ENCODE results near the gene PHKA1. TPM values are rescaled to one million over a fixed set of nuclear protein-coding genes. Genes with fewer than 3 reads are reported as not detected.

PHKA1 gene
- total RNA-seq, 3 donors from 2014 or later (not counting 1 experiment from before 2014, with no cell fraction given) = 0.13 to 0.24 (median 0.16) TPM

DNA sequence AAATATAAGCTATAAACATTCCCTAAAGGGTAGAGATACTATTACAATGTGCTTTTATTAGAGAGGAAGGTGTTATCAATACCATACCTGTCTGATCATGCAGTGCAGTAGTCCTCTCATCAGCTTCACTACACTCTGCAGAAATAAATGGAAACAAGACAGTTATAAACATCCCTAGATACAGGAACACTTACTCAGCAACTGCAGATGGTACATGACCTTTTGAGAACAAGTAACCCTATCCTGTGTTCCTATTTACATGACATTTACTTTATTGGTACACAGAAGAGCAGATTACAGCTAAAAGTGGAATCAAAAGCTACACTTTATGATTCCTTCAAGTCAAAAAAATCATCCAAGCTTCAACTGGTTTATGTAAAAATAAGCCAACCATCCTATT is 9.0 kb downstream of the PHKA1 start:
- H3K27ac ChIP-seq (ENCODE audit: low read length) = no peak overlapping the region
- intact Hi-C loops (cut with micrococcal nuclease) = no loop called here
- no peaks in the 10 kb centered on the region for H3K4me1 ChIP-seq (ENCODE audit: control insufficient read depth, insufficient read depth, low read length)
- Mint-ChIP-seq H3K9me3 (no peaks in the 10 kb centered on the region), H3K36me3 (no peaks in the 10 kb centered on the region), H3K4me1 (no peaks in the 10 kb centered on the region), H3K27me3 (ENCODE audit: low read depth in 2 of 2) (no peaks in the 10 kb centered on the region), H3K27ac (no peak overlapping the region), H3K4me3 (no peak overlapping the region)
- no peaks in the 10 kb centered on the region for H3K36me3 ChIP-seq (ENCODE audit: control insufficient read depth, insufficient read depth, low read length)
- DNase-seq (no peak), ATAC-seq (no peak)
- H3K27me3 ChIP-seq (ENCODE audit: control insufficient read depth, insufficient read depth, low read length) = no peaks in the 10 kb centered on the region
- no peaks in the 10 kb centered on the region for H3K9me3 ChIP-seq (ENCODE audit: control insufficient read depth, insufficient read depth, low read length)
- TF ChIP-seq, protein P1, sequence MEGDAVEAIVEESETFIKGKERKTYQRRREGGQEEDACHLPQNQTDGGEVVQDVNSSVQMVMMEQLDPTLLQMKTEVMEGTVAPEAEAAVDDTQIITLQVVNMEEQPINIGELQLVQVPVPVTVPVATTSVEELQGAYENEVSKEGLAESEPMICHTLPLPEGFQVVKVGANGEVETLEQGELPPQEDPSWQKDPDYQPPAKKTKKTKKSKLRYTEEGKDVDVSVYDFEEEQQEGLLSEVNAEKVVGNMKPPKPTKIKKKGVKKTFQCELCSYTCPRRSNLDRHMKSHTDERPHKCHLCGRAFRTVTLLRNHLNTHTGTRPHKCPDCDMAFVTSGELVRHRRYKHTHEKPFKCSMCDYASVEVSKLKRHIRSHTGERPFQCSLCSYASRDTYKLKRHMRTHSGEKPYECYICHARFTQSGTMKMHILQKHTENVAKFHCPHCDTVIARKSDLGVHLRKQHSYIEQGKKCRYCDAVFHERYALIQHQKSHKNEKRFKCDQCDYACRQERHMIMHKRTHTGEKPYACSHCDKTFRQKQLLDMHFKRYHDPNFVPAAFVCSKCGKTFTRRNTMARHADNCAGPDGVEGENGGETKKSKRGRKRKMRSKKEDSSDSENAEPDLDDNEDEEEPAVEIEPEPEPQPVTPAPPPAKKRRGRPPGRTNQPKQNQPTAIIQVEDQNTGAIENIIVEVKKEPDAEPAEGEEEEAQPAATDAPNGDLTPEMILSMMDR (IDR thresholded peaks at IDR 0.05) = no peak
- no peak overlapping the region for H3K4me3 ChIP-seq (ENCODE audit: low read length)

- ATAC-seq = no peak
- H3K4me1 Mint-ChIP-seq = no peaks in the 10 kb centered on the region
- Histone ChIP-seq H3K36me3 (ENCODE audit: control insufficient read depth, insufficient read depth, low read length) (no peaks in the 10 kb centered on the region), H3K27ac (ENCODE audit: low read length) (no peak overlapping the region), H3K4me3 (ENCODE audit: low read length) (no peak overlapping the region), H3K27me3 (ENCODE audit: control insufficient read depth, insufficient read depth, low read length) (no peaks in the 10 kb centered on the region), H3K4me1 (ENCODE audit: control insufficient read depth, insufficient read depth, low read length) (no peaks in the 10 kb centered on the region), H3K9me3 (ENCODE audit: control insufficient read depth, insufficient read depth, low read length) (no peaks in the 10 kb centered on the region)
- no peak overlapping the region for H3K27ac Mint-ChIP-seq
- WGBS (ENCODE audit: insufficient coverage) = 82% methylated on average over 2 of the region's 2 CpGs
- H3K36me3 Mint-ChIP-seq = no peaks in the 10 kb centered on the region
- no peak for DNase-seq
- no peaks in the 10 kb centered on the region for H3K9me3 Mint-ChIP-seq
- peaks cover 0 to 10% of the 10 kb centered on the region in 2 donors for H3K27me3 Mint-ChIP-seq (ENCODE audit: low read depth in 2 of 2)
- intact Hi-C loops (cut with micrococcal nuclease) = no loop called here
- TF ChIP-seq, protein P1 (IDR thresholded peaks at IDR 0.05) = no peak
- no peak overlapping the region for H3K4me3 Mint-ChIP-seq
Measured at GRCh38 chrX:72694170-72694569, 19.9 kb downstream of the PHKA1 start.

GRCh38 chrX:72693477-72693876 is 20.6 kb downstream of the PHKA1 start:
- no peaks in the 10 kb centered on the region for H3K9me3 ChIP-seq (ENCODE audit: control insufficient read depth, insufficient read depth, low read length)

DNA sequence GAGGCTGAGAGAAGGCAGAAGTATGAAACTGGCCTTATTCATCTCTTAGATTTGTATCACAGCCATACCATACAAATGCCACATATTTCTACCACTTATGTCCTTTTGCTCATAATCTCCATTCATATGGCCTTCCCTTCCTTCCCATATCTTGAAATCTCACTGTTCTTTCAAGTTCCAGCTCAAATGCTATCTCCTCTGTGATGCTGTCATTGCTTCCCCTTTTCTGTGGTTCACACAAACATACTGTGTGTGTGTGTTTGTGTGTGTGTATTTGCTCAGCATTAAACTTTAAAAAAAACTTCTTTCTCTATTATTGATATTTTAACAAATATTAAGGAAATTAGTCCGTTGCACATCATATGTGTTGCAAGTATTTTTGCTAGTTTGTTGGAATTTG is 26.7 kb downstream of the PHKA1 start:
- no peak for DNase-seq
- no peak overlapping the region for H3K27ac ChIP-seq (ENCODE audit: low read length)
- H3K4me1 Mint-ChIP-seq = no peaks in the 10 kb centered on the region
- H3K4me3 ChIP-seq (ENCODE audit: low read length) = no peak overlapping the region
- TF ChIP-seq, protein P1 (IDR thresholded peaks at IDR 0.05) = no peak
- H3K27me3 ChIP-seq (ENCODE audit: control insufficient read depth, insufficient read depth, low read length) = no peaks in the 10 kb centered on the region
- H3K27me3 Mint-ChIP-seq (ENCODE audit: low read depth in 2 of 2) = peaks cover 0 to 26% of the 10 kb centered on the region in 2 donors
- no peaks in the 10 kb centered on the region for H3K4me1 ChIP-seq (ENCODE audit: control insufficient read depth, insufficient read depth, low read length)
- no peaks in the 10 kb centered on the region for H3K9me3 ChIP-seq (ENCODE audit: control insufficient read depth, insufficient read depth, low read length)
- H3K9me3 Mint-ChIP-seq = no peaks in the 10 kb centered on the region
- WGBS (ENCODE audit: insufficient coverage) = no CpG with 5 or more reads among the region's 1 CpG
- ATAC-seq = no peak
- H3K4me3 Mint-ChIP-seq = no peak overlapping the region
- no peaks in the 10 kb centered on the region for H3K36me3 Mint-ChIP-seq
- H3K36me3 ChIP-seq (ENCODE audit: control insufficient read depth, insufficient read depth, low read length) = no peaks in the 10 kb centered on the region
- intact Hi-C loops (cut with micrococcal nuclease) = no loop called here
- H3K27ac Mint-ChIP-seq = no peak overlapping the region

More at GRCh38 chrX:72693477-72693876, 20.6 kb downstream of the PHKA1 start:
- DNase-seq (no peak), ATAC-seq (no peak)
- peaks cover 0 to 10% of the 10 kb centered on the region in 2 donors for H3K27me3 Mint-ChIP-seq (ENCODE audit: low read depth in 2 of 2)
- TF ChIP-seq, protein P1 (IDR thresholded peaks at IDR 0.05) = no peak
- H3K27ac ChIP-seq (ENCODE audit: low read length) = no peak overlapping the region
- no peaks in the 10 kb centered on the region for H3K4me1 Mint-ChIP-seq
- no peaks in the 10 kb centered on the region for H3K4me1 ChIP-seq (ENCODE audit: control insufficient read depth, insufficient read depth, low read length)
- no peaks in the 10 kb centered on the region for H3K36me3 Mint-ChIP-seq
- intact Hi-C loops (cut with micrococcal nuclease) = no loop called here
- H3K4me3 Mint-ChIP-seq = no peak overlapping the region
- no CpG with 5 or more reads among the region's 1 CpG for WGBS (ENCODE audit: insufficient coverage)
- no peaks in the 10 kb centered on the region for H3K27me3 ChIP-seq (ENCODE audit: control insufficient read depth, insufficient read depth, low read length)
- H3K27ac Mint-ChIP-seq = no peak overlapping the region
- H3K36me3 ChIP-seq (ENCODE audit: control insufficient read depth, insufficient read depth, low read length) = no peaks in the 10 kb centered on the region
- no peak overlapping the region for H3K4me3 ChIP-seq (ENCODE audit: low read length)
- H3K9me3 Mint-ChIP-seq = no peaks in the 10 kb centered on the region

Measured in natural killer cell (primary cell).